NCI-H524 treated with DMSO at 0.1 percent for 48 hours (cell line): ENCODE measurements around the gene UBE2E2.
"Not testable (repeated sequence)": the region's sequence is repeated elsewhere in the genome, so short reads cannot be mapped to it uniquely, and the experiment has no call there.

ENCODE experiments used
- DNase-seq: peaks from one replicate; lab custom pipeline; 2025; lab: John Stamatoyannopoulos, UW

Gene UBE2E2

GRCh38 chr3:23330568-23330967 is 127.4 kb downstream of the UBE2E2 start:
- no peak for DNase-seq

- no peak for DNase-seq
These were observed 128.2 kb downstream of the UBE2E2 start for GRCh38 chr3:23331141-23331935.

GRCh38 chr3:23333633-23334032 is 130.5 kb downstream of the UBE2E2 start:
- no peak for DNase-seq

- DNase-seq, result not testable (repeated sequence)
These were observed 133.7 kb downstream of the UBE2E2 start for GRCh38 chr3:23336853-23337252.

- no peak for DNase-seq
These were observed 138.2 kb downstream of the UBE2E2 start for GRCh38 chr3:23341147-23341838.

- DNase-seq, result no peak
These were observed 139.2 kb downstream of the UBE2E2 start for GRCh38 chr3:23342343-23342742.

- no peak for DNase-seq
These were observed 140.4 kb downstream of the UBE2E2 start for GRCh38 chr3:23343509-23343908.

- no peak for DNase-seq
These were observed 141.8 kb downstream of the UBE2E2 start for GRCh38 chr3:23344886-23345285.

- DNase-seq, result not testable (repeated sequence)
These were observed 146.3 kb downstream of the UBE2E2 start for GRCh38 chr3:23349444-23349843.

- DNase-seq, result no peak
These were observed 153.0 kb downstream of the UBE2E2 start for GRCh38 chr3:23356169-23356568.

GRCh38 chr3:23356923-23357322 is 153.8 kb downstream of the UBE2E2 start:
- no peak for DNase-seq

- DNase-seq, result no peak
These were observed 156.0 kb downstream of the UBE2E2 start for GRCh38 chr3:23359116-23359515.

GRCh38 chr3:23365066-23365465 is 161.9 kb downstream of the UBE2E2 start:
- DNase-seq, result no peak

- DNase-seq, result no peak
These were observed 165.6 kb downstream of the UBE2E2 start for GRCh38 chr3:23368731-23369130.

GRCh38 chr3:23372285-23372684 is 169.2 kb downstream of the UBE2E2 start:
- DNase-seq, result no peak

GRCh38 chr3:23376516-23377248 is 173.6 kb downstream of the UBE2E2 start:
- DNase-seq, result no peak

GRCh38 chr3:23377928-23378672 is 175.0 kb downstream of the UBE2E2 start:
- DNase-seq, result no peak

GRCh38 chr3:23383875-23384274 is 180.7 kb downstream of the UBE2E2 start:
- DNase-seq, result no peak

- peak; percentile 76 for DNase-seq
These were observed 182.2 kb downstream of the UBE2E2 start for GRCh38 chr3:23385327-23385726.

GRCh38 chr3:23387286-23387918 is 184.3 kb downstream of the UBE2E2 start:
- no peak for DNase-seq

- DNase-seq, result no peak
These were observed 186.0 kb downstream of the UBE2E2 start for GRCh38 chr3:23389089-23389488.

GRCh38 chr3:23389686-23390085 is 186.6 kb downstream of the UBE2E2 start:
- no peak for DNase-seq
